GM18519 (cell line): ENCODE data around the gene OPN4.

Source experiments
- ATAC-seq: cut with Tn5 transposase; IDR thresholded peaks from one replicate; pipeline ENCODE4 v1.9.1; 2021; ENCODE audit warnings: mild to moderate bottlenecking, moderate library complexity; ENCODE audit not compliant: unreplicated experiment, low FRiP score

The OPN4 gene

DNA sequence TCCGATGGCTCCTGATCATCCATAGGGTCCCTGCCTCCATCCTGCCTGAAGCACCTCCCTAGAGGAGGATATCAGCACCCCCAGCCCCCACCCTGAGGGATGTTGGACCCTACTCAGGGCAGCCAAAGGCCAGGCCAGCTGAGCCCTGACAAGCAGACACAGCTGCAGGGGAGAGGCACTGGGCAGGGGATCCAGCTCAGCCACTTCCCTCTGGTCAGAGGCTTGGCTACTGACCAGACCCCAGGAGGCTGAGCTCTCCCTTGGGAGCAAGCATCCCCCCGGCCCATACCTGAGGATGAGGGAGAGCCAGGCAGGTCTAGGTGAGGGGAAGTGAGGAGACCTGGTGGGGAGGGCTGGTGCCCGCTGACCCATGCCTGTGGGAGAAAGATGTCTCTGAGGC is 20.6 kb downstream of the OPN4 start:
- ATAC-seq = no peak

DNA sequence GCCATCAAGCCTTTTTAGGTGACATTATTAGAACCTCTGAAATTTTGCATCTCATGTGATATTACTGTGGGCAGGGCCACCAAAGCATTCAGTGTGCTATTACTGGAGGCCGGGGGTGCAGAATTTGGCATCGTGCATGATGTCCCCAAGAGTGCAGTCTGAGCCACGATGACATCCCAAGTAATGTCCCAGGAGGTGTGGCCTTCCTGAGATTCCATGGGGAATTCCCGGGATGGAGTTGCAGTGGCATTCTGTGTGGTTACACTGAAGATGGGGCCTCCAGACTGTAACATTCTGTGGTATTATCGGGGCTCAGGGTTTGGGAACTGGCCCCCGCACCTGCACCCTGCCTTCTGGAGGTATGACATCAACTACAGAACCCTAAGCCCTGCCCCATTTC is 23.0 kb downstream of the OPN4 start:
- ATAC-seq = no peak

DNA sequence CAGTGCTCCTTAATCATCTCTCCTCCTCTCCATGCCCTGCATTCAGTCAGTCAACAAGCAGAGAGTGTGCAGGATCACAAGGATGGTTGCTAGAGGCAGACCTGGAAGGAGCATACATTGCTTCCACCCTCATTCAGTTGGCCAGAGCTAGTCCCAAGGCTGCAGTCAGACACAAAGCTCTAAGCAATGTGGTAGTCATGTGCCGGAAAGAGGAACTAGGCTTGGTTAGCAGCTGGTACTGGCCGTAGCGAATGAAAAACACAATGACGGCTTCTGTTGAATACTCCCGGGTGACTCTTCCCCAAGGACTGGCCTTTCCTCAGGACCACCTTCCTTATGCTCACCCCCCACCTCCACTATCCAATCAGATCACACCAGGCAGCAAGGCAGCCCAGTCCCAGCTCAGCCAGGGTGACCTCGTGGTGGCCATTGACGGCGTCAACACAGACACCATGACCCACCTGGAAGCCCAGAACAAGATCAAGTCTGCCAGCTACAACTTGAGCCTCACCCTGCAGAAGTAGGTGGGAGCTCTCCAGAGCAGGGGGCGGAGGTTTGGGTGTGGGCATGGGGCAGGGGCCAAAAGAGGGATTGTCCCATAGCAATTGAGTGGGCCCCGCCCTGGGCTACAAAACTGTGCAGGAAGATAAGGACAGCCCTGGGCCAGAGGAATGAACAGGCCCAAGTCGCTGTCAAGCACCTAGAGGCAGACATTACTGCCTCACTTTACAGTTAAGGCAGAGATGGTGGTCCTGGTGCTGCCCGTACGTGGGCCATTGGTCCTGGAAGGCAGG is 24.8 kb downstream of the OPN4 start:
- ATAC-seq = no peak

DNA sequence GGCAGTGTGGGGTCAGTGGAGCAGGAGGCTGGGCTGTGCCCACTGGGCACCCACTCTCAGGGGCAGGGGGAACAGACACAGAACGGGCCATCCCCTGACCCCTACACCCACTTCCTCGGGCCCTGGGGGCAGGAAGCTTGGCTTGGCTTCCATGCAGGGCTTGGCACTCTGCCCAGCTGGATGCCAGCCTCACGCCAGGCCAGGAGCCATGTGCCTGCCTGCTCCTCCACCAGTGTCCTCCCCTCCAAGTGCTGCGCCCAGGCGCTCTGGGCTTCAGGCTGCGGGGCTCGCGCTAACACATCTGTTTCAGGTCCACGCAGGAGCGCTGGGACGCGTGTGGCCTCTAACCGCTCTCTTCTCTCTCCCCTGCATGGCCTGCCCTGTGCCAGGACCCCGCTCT is 26.7 kb downstream of the OPN4 start:
- ATAC-seq = no peak

DNA sequence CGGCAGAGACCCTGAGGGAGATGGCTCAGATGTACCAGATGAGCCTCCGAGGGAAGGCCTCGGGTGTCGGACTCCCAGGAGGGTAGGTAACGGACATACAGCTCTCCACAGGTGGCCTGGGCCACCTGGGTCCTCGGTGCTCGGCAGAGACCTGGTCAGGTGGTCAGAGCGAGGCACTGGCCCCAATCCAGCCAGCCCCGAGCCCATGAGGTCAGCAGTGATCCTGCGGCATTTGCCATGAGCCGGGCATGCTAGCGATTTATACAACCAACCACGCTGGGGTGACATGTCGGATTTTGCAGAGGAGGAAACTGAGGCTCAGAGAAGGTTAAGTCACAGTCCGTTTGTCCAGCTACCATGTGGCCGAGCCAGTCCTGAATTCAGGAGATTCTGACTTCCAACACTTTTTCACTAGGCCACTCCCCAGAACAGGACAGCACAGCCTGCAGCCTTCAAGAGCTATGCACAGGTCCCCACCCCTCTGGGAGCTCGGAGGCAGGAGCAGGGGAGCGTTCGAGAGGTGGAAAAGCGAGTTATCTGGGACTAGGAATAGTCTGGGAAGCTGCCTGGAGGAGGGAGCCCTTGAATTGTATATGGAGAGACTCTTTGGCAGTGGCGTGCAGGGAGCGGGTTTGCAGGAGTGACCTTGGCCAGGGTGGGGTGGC is 27.5 kb downstream of the OPN4 start:
- no peak for ATAC-seq

DNA sequence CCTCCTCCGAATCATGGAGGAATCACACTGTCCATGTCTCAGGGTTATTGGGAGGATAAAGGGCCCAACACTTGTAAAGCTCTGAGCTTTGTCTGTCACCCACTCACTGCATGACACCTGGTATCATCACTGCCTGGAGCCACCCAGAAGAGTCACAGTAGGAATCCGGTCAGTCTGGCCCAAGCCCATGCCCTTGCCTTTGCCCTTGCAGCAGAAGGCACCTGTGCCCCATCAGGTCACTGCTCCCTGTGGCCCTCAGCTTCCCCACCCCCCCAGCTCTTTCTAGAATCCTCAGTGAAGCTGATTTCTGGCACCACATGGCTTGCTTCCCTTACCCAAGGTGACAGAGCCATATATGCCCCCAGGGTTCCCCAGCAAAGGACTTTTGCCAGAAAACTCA is 28.3 kb downstream of the OPN4 start:
- ATAC-seq = no peak

DNA sequence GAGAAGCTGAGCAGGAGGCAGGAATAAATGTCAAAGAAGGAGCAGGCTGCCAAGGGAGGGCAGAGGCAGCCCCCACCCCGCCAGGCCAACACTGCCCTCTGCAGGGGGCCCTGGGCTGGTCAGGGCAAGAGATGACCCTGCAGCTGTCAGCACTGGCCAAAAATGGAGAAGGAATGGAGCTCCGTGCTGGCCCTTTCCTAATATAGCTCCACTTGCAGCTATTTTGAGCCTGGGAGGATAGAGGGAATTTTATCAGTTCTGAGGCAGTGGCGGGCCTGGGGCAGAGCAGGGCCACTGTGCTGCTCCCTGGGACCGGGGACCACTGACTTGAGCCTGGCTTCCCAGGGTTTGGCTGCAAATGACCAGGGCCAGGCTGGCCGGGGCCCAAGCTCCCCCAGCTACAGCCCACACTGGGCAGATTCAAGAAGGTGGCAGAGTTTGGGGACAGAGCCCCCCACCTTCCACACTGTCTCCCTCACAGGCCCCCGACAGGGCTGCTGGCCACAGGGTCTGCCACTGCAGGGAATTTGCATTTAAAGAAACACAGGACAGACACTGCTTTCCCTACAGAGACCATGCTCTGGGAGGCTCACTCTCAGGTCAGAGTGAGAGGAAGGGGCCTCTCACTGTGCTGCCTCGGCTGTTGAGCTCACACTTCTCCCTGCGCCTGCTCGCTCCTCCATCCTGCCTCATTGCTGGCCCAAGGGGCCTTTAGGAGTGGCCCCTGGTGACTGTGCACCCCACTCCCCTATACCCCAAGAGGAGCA is 30.2 kb downstream of the OPN4 start:
- no peak for ATAC-seq

DNA sequence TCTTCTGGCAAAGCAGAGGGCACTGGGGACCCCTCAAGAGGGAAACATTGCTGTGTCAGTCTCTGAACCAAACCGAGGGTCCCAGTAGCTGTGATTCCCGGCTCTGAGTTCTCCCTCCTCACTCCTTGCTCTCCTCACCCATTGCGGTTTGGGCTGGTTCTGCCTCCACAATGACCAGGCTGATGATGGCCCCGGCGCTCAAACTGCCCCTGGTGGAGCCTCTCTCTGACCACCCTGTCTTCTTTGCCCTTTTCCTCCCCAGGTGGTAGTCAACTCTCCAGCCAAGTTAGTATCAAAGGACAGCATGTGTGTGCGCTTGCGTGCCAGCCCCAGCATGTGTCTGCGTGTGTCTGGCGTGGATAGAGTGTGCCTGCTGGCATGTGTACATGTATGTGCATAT is 31.1 kb downstream of the OPN4 start:
- ATAC-seq = no peak

DNA sequence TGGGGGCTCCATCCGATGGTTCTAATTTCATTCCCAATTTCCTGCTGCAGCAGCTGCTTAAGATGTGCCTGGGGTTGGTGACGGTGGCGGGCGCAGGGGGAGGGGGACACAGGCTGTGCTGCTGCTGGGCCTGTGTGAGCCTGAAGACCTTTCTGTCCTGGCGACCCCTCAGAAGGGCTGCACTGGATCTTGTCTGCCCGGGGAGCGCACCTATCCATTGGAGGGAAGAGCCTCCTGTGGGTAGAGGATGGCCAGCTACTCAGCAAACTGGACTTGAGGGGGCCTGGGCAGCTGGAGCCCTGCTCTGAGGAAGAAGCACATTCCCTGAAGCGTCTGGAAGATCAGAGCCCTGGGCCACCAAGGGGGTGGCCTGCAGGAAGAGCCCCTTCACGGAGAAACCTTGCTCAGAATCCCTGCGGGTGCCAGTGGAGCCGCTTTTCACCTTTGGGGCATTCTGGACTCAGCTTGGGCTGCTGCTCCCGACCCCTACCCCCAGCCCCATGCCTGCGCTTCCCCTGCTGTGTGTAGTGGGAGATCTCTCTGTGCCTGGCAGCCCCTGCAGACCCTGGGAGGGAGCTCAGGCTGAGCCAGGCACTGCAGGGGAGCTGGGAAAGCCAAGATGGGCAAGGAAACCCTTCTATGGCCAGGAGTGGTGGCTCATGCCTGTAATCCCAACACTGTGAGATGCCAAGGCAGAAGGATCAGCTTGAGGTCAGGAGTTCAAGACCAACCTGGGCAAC is 31.7 kb downstream of the OPN4 start:
- ATAC-seq = no peak

DNA sequence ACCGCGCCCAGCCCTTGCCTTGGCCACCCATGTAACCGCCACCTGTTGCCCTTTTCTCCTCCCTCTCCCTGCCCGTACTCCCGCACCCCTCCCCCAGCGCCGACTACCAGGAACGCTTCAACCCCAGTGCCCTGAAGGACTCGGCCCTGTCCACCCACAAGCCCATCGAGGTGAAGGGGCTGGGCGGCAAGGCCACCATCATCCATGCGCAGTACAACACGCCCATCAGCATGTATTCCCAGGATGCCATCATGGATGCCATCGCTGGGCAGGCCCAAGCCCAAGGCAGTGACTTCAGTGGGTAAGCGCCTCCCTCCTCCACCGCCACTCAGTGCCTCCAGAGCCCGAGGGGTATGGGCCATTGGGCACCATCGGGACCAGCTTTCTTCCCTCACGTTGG is 32.6 kb downstream of the OPN4 start:
- no peak for ATAC-seq

DNA sequence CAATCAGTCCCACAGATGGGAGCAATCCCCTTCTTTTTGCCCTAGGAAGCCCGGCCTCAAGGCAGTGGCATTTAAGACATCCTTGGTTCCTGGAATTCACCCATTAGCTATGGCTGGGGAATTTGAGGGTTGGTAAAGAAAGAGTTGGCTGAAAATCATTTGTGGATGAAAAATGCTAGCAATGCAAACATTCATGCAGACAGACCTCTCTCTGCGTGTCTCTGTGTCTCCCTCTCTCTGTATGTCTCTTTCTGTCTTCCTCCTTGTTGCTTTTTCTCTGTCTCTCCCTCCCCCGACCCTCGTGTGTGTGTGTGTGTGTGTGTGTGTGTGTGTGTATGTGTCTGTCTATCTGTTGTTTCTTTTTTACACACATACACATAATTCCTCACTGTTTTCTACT is 33.4 kb downstream of the OPN4 start:
- no peak for ATAC-seq

DNA sequence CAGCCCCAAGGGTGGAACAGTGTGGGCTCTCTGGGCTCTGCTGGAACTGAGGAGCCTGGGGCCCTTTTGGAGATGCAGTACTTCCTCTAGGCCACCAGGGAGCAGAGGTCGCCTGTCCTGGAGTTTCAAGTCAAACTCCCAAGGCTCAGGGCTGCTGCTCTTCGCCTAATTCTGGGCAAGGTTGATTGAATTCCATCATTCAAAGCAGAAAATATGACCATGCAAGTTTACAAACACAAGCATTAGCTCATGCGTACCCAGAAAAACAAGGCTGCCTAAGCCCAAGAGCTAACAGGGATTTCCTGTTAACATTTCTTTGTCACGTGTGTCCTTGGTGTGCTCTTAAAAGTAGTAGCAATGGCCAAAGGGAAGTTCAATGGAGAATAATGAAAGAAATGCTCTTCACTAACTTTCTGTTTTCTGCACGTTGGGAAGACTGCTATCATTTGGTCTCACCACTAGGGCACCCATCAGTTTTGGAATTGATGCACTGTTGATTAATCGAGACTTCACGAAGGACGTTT is 34.1 kb downstream of the OPN4 start:
- ATAC-seq = no peak

DNA sequence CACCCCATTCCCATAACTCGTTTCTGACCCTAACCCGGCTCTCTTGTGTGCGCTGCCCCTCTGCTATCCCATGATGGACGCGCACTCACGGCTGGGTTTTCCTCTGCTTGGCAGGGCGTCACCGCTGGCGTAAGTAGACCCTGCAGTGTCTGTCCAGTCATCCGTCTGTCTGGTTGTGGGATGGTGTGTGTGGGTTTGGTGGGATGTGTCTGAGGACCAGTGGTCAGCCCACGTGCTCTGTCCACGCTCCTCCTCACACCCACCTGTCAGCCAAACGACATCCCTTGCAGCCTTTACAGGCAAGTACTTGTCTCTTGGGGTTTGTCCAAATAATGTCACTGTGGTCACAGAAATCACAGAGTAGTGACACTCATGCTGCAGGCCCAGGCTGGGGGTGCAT is 34.8 kb downstream of the OPN4 start:
- ATAC-seq = no peak

DNA sequence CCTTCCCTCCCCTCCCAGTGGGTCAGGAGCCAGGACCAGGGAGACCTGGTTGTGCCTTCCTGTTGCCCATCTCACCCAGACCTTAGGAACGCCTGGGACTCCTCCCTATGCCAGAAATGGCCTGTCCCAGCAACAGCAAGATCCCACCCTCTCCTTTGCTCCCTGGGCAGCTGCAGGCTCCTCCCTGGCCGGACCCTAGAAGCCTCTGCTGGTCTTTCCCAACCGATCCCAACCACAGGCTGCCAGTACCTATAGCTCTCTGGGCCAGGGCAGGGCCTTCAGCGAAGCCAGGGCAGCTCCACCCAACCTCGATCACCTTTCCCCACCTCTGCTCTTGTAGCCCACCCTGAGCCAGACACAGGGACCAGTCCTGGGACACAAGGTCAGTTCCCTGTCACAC is 35.9 kb downstream of the OPN4 start:
- ATAC-seq = no peak

DNA sequence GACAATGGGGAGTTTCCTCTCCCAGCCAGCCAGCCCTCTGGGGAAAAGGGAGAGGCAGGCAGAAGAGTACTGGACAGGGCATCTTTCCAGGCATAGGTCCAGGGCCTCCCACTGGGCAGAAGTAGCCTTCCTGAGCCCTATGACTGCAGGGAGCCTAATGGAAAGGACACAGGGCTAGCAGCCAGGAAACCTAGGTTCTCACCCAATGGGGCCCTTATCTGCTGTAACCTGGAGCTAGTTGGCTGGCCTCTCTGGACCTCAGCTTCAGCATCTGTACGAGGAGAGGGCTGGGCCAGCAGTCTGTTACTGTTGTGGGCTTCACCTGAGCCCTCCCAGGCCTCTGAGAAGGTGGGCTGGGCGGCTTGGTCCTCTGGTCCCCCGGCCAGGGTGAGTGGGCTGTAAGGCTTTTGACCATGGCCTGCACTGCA is 36.3 kb downstream of the OPN4 start:
- no peak for ATAC-seq

DNA sequence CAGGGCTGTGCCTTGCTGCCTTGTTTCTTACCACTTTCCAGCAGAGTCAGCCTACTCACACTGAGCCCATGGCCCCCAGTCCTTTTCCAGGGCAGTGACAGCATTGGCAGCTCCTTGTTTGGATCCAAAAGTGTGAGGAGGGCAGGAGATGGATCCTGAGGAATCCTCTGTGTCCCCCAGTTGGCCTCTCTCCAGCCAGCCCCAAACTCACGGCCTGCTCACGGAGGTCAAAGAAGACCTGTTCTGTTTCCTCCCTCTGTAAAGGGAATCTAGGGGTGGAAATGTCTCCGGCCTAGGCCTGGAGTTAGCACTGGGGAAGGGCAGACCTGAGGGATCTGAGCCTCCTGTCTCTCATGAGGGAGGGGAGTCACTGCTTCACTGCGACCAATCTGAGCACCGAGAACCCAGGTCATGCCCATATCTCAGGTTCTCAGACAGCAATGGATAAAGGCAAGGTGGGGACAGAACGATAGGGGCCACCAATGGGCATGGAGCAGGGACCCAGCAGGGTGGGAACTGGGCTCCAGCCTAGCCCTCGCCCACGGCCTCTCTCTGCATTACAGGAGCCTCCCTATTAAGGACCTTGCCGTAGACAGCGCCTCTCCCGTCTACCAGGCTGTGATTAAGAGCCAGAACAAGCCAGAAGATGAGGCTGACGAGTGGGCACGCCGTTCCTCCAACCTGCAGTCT is 37.1 kb downstream of the OPN4 start:
- ATAC-seq = no peak

DNA sequence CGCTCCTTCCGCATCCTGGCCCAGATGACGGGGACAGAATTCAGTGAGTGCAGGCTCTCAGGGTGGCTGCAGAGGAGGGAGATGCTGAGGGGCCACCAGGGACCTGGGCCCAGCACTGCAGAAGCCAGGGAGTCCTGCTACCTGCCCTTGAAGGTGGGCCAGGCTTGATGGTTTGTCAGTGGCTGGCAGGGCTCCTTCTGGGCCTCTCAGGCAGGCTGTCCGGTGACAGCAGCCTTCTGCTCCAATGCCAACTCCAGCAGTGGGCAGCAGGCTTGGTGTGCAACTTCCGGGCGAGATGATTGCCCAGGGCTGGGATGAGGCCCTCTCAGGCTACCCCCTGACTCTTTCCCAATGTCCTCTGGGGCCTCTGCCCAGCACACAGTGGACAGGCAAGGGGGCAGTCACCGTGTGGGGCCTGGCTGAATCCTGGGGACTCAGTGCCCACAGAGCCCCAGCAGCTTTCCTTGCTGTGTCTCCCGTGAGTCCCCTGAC is 37.7 kb downstream of the OPN4 start:
- ATAC-seq = no peak

DNA sequence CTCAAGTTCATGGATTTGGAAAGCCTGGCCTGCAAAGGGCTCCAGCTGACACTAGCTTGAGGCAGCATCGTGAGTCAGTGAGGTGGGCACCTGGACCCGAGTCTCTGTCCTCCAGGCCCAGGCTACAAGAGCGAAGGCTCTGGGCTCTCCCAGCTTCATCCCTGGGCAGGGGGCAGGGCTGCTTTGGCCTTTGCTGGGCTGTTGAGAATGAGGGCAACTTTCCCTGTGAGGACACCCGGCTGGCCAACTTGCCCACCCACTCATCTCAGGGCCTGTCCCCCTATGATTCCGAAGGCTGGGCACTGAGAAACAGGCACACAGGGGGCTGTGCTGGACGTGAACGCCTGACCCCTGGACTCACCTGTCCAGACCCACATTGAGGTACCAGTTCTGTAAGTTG is 38.3 kb downstream of the OPN4 start:
- no peak for ATAC-seq

DNA sequence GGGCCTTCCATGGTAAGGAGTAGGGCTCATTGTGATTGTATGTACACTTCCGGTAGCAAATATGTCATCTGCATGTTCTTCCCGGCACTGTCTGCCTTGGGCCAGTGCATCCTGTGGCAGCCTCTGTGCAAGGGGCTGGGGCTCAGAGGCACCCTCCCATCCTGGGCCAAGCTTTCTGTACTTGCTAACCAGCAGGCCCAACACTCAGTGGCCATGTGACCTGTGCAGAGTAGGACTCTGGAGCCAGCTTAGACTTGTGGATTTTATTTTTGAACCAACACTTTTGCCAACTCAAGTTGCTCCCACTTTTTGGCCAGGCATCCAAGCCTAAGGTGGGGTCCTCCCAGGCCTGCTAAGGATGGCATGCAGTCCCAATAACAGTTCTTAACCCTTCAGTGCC is 38.9 kb downstream of the OPN4 start:
- no peak for ATAC-seq
